ENCODE measurements around the gene NACC2. TPM values are rescaled to one million over a fixed set of nuclear protein-coding genes. Genes with fewer than 3 reads are reported as not detected.

NACC2 gene
- total RNA-seq, 2 donors from 2014 or later, result 24.5 to 55.2 TPM

DNA sequence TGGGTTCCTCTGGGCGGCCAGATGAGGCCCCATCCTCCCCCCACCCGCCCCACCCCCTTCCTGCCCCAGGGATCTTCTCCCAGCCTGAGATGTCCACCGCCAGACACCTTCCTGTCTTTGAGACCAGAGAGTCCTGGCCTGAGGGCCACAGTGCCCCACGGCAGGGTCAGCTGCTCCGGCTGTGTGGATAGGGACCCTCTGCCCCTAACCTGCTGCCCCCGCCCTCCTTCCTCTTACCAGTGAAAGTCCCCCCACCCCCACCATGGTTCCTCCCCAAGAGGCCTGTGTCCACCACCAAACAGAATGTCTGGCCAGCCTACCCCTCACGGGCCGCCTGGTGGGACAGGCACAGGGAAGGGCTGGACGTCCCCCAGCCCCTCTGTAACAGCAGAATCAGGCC lies 90.9 kb downstream of the NACC2 start:
- H3K27me3 ChIP-seq (replicated peaks; ENCODE audit: insufficient read depth), result no peaks in the 10 kb centered on the region
- WGBS, result 81% methylated on average over 9 of the region's 9 CpGs
- no peaks in the 10 kb centered on the region for H3K36me3 ChIP-seq
- H3K4me3 ChIP-seq, result no peak overlapping the region
- DNase-seq (ENCODE audit: low spot score), result no peak
- H3K4me1 ChIP-seq (replicated peaks), result no peaks in the 10 kb centered on the region
- H3K9me3 ChIP-seq, result no peaks in the 10 kb centered on the region
- intact Hi-C loops (cut with DNase I), result no loop called here
- H3K27ac ChIP-seq, result no peak overlapping the region
- TF ChIP-seq POLR2AphosphoS5 (IDR thresholded peaks at IDR 0.05) (no peak), POLR2A (IDR thresholded peaks at IDR 0.05) (no peak)
- TF ChIP-seq, protein P1, sequence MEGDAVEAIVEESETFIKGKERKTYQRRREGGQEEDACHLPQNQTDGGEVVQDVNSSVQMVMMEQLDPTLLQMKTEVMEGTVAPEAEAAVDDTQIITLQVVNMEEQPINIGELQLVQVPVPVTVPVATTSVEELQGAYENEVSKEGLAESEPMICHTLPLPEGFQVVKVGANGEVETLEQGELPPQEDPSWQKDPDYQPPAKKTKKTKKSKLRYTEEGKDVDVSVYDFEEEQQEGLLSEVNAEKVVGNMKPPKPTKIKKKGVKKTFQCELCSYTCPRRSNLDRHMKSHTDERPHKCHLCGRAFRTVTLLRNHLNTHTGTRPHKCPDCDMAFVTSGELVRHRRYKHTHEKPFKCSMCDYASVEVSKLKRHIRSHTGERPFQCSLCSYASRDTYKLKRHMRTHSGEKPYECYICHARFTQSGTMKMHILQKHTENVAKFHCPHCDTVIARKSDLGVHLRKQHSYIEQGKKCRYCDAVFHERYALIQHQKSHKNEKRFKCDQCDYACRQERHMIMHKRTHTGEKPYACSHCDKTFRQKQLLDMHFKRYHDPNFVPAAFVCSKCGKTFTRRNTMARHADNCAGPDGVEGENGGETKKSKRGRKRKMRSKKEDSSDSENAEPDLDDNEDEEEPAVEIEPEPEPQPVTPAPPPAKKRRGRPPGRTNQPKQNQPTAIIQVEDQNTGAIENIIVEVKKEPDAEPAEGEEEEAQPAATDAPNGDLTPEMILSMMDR (IDR thresholded peaks at IDR 0.05), result no peak

DNA sequence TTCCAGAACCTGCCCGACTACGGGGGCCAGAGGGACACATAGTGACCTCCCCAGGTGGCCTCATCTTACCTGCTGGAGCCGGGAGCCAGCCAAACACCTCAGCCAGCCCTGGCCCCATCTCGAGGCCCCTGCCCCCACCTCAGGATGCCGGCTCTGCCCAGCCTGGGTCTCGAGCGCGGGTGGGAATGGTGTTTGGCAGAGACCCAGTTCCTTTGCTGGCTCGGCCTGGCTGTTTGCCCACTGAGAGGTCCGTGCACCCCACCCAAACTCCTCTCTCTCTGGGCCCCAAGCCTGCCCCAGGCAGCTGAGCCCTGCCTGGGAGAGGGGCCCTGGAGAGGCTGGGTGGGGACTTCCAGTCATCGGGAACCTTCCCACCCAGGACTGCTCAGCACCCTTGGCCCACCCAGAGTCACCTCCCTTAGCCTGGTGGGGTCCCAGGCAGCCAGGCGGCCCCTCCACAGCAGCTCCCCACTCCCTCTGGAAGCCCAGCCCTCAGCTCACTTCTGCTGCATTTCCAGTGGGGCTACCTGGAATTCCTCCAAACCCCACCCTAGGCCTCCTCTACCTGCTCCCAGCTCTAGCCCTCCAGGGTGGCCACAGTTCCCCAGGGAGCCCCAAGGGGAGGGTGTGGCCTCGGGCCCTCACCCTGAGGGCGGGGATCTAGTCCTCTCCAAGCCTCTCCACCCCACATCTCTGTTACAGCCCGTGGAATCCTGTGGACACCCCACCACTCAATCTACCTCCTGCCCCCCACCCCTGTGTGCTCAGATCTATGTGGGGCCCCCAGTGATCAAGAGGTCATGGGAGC lies 91.5 kb downstream of the NACC2 start:
- DNase-seq (ENCODE audit: low spot score), result no peak

DNA sequence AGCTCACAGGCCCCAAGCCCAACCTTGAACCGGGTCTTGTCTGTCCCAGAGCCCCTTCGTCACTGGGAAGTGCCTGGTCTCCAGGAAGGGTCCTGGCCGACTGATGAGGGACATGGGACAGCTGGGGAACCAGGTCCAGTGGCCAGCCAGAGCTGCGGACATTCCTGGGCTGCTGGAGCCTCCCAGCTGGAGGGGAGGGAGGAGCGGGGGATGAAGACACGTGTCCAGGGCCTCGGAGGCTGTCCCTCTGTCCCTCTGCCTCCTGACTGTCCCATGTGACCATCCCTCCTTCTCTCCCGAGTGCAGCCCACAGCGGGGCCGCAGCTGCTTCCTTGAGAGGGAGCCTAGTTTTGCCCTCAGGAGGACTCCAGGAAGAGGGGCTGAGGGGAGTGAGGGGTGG lies 92.2 kb downstream of the NACC2 start:
- WGBS, result 48% methylated on average over 10 of the region's 10 CpGs
- Histone ChIP-seq H3K9me3 (no peaks in the 10 kb centered on the region), H3K27me3 (replicated peaks; ENCODE audit: insufficient read depth) (no peaks in the 10 kb centered on the region), H3K4me3 (no peak overlapping the region), H3K36me3 (no peaks in the 10 kb centered on the region), H3K27ac (no peak overlapping the region), H3K4me1 (replicated peaks) (no peaks in the 10 kb centered on the region)
- TF ChIP-seq POLR2AphosphoS5 (IDR thresholded peaks at IDR 0.05), result no peak
- TF ChIP-seq POLR2A (IDR thresholded peaks at IDR 0.05), result no peak
- TF ChIP-seq, protein P1 (IDR thresholded peaks at IDR 0.05), result no peak
- DNase-seq (ENCODE audit: low spot score), result no peak
- intact Hi-C loops (cut with DNase I), result no loop called here

More for the DNA sequence above, 91.5 kb downstream of the NACC2 start:
- 31% methylated on average over 15 of the region's 15 CpGs for WGBS
- no peaks in the 10 kb centered on the region for H3K36me3 ChIP-seq
- intact Hi-C loops (cut with DNase I), result no loop called here
- TF ChIP-seq POLR2A (IDR thresholded peaks at IDR 0.05) (no peak), POLR2AphosphoS5 (IDR thresholded peaks at IDR 0.05) (no peak)
- H3K27me3 ChIP-seq (replicated peaks; ENCODE audit: insufficient read depth), result no peaks in the 10 kb centered on the region
- no peak overlapping the region for H3K27ac ChIP-seq
- no peaks in the 10 kb centered on the region for H3K4me1 ChIP-seq (replicated peaks)
- no peaks in the 10 kb centered on the region for H3K9me3 ChIP-seq
- H3K4me3 ChIP-seq, result no peak overlapping the region

DNA sequence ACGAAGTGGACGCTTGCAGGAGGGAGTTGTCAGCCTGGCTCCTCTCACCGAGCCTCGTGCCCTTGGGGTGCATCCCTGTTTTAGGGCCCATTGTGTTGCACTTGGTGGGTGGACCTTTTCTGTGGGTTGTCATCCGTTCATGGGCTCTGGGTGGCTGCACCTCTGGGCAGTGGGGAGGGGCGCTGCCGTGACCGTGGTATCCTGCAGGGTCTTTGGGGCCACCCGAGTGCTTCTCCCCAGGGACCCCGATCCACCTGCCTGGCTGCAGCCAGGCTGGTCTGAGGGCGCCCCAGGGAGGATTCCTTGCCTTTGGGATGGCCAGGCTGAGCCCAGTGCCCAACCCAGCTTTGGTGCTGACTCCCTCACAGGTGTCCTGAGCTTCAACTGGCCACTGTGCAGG lies 92.9 kb downstream of the NACC2 start:
- H3K9me3 ChIP-seq, result no peaks in the 10 kb centered on the region
- no peaks in the 10 kb centered on the region for H3K27me3 ChIP-seq (replicated peaks; ENCODE audit: insufficient read depth)
- TF ChIP-seq POLR2AphosphoS5 (IDR thresholded peaks at IDR 0.05) (no peak), POLR2A (IDR thresholded peaks at IDR 0.05) (no peak)
- TF ChIP-seq, protein P1 (IDR thresholded peaks at IDR 0.05), result no peak
- H3K36me3 ChIP-seq, result no peaks in the 10 kb centered on the region
- no peak overlapping the region for H3K27ac ChIP-seq
- H3K4me1 ChIP-seq (replicated peaks), result no peaks in the 10 kb centered on the region
- 92% methylated on average over 11 of the region's 11 CpGs for WGBS
- intact Hi-C loops (cut with DNase I), result no loop called here
- no peak for DNase-seq (ENCODE audit: low spot score)
- no peak overlapping the region for H3K4me3 ChIP-seq

DNA sequence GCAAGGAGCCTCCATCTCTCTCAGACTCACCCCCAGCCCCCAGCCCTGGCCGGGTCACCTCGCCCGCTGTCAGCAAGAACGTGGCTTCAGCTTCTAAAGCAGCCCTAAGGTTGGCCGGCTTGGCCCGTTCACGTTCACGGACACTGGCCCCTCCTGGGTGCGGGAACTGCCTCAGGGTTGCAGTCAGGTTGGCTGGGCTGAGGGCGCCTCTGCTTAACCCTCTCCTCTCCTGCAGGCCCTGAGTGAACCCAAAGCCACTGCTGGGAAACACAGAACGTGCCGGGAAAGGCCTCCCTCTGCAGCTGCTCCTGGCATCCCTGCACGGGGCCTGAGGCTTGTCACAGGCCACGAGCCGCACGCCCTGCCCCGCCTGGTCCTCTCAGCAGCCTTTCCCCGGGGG lies 93.9 kb downstream of the NACC2 start:
- no peaks in the 10 kb centered on the region for H3K9me3 ChIP-seq
- TF ChIP-seq, protein P1 (IDR thresholded peaks at IDR 0.05), result no peak
- no peak for TF ChIP-seq POLR2A (IDR thresholded peaks at IDR 0.05)
- no peak for TF ChIP-seq POLR2AphosphoS5 (IDR thresholded peaks at IDR 0.05)
- no peak overlapping the region for H3K4me3 ChIP-seq
- DNase-seq (ENCODE audit: low spot score), result no peak
- no peaks in the 10 kb centered on the region for H3K27me3 ChIP-seq (replicated peaks; ENCODE audit: insufficient read depth)
- H3K4me1 ChIP-seq (replicated peaks), result no peaks in the 10 kb centered on the region
- intact Hi-C loops (cut with DNase I), result no loop called here
- WGBS, result 55% methylated on average over 18 of the region's 18 CpGs
- H3K36me3 ChIP-seq, result no peaks in the 10 kb centered on the region
- H3K27ac ChIP-seq, result no peak overlapping the region

Data from prostate gland (tissue), 2 donors.